Measurements from ENCODE around the gene SST. TPM values are rescaled to one million over a fixed set of nuclear protein-coding genes. Genes with fewer than 3 reads are reported as not detected.

SST gene
- total RNA-seq, 1 donor: not detected

GRCh38 chr3:187642861-187643260, 27.3 kb downstream of the SST start:
- Histone ChIP-seq H3K27me3 (ENCODE audit: insufficient read depth, low read length) (no peaks in the 10 kb centered on the region), H3K79me2 (ENCODE audit: insufficient read depth, low read length) (no peaks in the 10 kb centered on the region), H3K27ac (ENCODE audit: low read depth, low read length) (no peak overlapping the region), H4K20me1 (ENCODE audit: insufficient read depth, low read length) (no peaks in the 10 kb centered on the region), H3K4me2 (ENCODE audit: insufficient read depth, low read length) (no peak overlapping the region), H3K9me3 (ENCODE audit: low read depth, low read length) (no peaks in the 10 kb centered on the region), H3K4me3 (ENCODE audit: insufficient read depth, low read length) (no peak overlapping the region), H3K36me3 (ENCODE audit: insufficient read depth, low read length) (no peaks in the 10 kb centered on the region), H3K4me1 (ENCODE audit: insufficient read depth, low read length) (no peaks in the 10 kb centered on the region), H2AFZ (ENCODE audit: low read length) (no peak overlapping the region)
- TF ChIP-seq, protein P1, sequence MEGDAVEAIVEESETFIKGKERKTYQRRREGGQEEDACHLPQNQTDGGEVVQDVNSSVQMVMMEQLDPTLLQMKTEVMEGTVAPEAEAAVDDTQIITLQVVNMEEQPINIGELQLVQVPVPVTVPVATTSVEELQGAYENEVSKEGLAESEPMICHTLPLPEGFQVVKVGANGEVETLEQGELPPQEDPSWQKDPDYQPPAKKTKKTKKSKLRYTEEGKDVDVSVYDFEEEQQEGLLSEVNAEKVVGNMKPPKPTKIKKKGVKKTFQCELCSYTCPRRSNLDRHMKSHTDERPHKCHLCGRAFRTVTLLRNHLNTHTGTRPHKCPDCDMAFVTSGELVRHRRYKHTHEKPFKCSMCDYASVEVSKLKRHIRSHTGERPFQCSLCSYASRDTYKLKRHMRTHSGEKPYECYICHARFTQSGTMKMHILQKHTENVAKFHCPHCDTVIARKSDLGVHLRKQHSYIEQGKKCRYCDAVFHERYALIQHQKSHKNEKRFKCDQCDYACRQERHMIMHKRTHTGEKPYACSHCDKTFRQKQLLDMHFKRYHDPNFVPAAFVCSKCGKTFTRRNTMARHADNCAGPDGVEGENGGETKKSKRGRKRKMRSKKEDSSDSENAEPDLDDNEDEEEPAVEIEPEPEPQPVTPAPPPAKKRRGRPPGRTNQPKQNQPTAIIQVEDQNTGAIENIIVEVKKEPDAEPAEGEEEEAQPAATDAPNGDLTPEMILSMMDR (IDR thresholded peaks at IDR 0.05; ENCODE audit: extremely low read depth, low read depth, low read length): no peak
- no peak for DNase-seq (ENCODE audit: insufficient read length, low spot score, missing footprints)

DNA sequence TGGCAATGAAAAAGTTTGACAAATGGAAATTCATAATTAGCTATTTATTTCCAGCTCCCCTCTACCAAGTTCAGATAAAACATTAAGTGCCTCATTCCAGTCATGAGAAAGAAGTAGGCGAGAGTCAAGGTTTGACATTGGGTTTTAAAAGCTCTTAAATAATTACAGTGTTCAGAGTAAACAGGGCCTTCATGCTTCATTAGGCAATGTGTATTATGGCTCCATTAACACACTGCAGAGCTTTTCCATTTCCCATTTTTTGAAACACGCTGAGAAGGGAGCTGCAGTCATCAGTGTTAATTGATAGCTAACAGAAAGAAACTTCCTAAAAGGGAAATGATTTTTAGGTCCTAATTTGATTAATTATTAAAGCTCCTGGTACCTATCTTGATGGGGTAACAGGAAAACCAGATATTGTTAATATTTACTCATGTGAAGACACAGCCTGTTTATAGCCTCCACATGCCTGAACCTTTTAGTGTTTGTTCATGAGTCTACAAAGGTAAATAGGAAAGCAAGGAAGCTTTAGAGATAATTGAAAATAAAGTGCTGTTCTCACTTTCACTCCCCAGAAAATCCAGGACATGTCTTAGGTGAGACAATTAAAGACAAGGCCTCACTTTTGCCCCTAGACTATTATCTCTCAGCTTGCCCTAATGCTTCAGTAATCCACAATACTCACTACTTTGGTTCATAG, 28.7 kb downstream of the SST start:
- Histone ChIP-seq H3K4me1 (ENCODE audit: insufficient read depth, low read length) (no peaks in the 10 kb centered on the region), H3K4me2 (ENCODE audit: insufficient read depth, low read length) (no peak overlapping the region), H3K9me3 (ENCODE audit: low read depth, low read length) (no peaks in the 10 kb centered on the region), H2AFZ (ENCODE audit: low read length) (no peak overlapping the region), H3K36me3 (ENCODE audit: insufficient read depth, low read length) (no peaks in the 10 kb centered on the region), H4K20me1 (ENCODE audit: insufficient read depth, low read length) (no peaks in the 10 kb centered on the region), H3K27ac (ENCODE audit: low read depth, low read length) (no peak overlapping the region), H3K4me3 (ENCODE audit: insufficient read depth, low read length) (no peak overlapping the region), H3K27me3 (ENCODE audit: insufficient read depth, low read length) (no peaks in the 10 kb centered on the region), H3K79me2 (ENCODE audit: insufficient read depth, low read length) (no peaks in the 10 kb centered on the region)
- no peak for DNase-seq (ENCODE audit: insufficient read length, low spot score, missing footprints)
- TF ChIP-seq, protein P1 (IDR thresholded peaks at IDR 0.05; ENCODE audit: extremely low read depth, low read depth, low read length): no peak

GRCh38 chr3:187640569-187641059, 29.6 kb downstream of the SST start:
- H3K4me1 ChIP-seq (ENCODE audit: insufficient read depth, low read length): no peaks in the 10 kb centered on the region
- no peaks in the 10 kb centered on the region for H3K36me3 ChIP-seq (ENCODE audit: insufficient read depth, low read length)
- no peak overlapping the region for H3K4me3 ChIP-seq (ENCODE audit: insufficient read depth, low read length)
- H2AFZ ChIP-seq (ENCODE audit: low read length): no peak overlapping the region
- H3K79me2 ChIP-seq (ENCODE audit: insufficient read depth, low read length): no peaks in the 10 kb centered on the region
- H4K20me1 ChIP-seq (ENCODE audit: insufficient read depth, low read length): no peaks in the 10 kb centered on the region
- no peak overlapping the region for H3K4me2 ChIP-seq (ENCODE audit: insufficient read depth, low read length)
- no peak overlapping the region for H3K27ac ChIP-seq (ENCODE audit: low read depth, low read length)
- H3K27me3 ChIP-seq (ENCODE audit: insufficient read depth, low read length): no peaks in the 10 kb centered on the region
- DNase-seq (ENCODE audit: insufficient read length, low spot score, missing footprints): no peak
- H3K9me3 ChIP-seq (ENCODE audit: low read depth, low read length): no peaks in the 10 kb centered on the region
- TF ChIP-seq, protein P1 (IDR thresholded peaks at IDR 0.05; ENCODE audit: extremely low read depth, low read depth, low read length): no peak

- H3K36me3 ChIP-seq (ENCODE audit: insufficient read depth, low read length): no peaks in the 10 kb centered on the region
- no peaks in the 10 kb centered on the region for H3K4me1 ChIP-seq (ENCODE audit: insufficient read depth, low read length)
- H3K27me3 ChIP-seq (ENCODE audit: insufficient read depth, low read length): no peaks in the 10 kb centered on the region
- H2AFZ ChIP-seq (ENCODE audit: low read length): no peak overlapping the region
- H3K9me3 ChIP-seq (ENCODE audit: low read depth, low read length): no peaks in the 10 kb centered on the region
- no peak overlapping the region for H3K4me3 ChIP-seq (ENCODE audit: insufficient read depth, low read length)
- no peaks in the 10 kb centered on the region for H4K20me1 ChIP-seq (ENCODE audit: insufficient read depth, low read length)
- no peak for DNase-seq (ENCODE audit: insufficient read length, low spot score, missing footprints)
- TF ChIP-seq, protein P1 (IDR thresholded peaks at IDR 0.05; ENCODE audit: extremely low read depth, low read depth, low read length): no peak
- H3K27ac ChIP-seq (ENCODE audit: low read depth, low read length): no peak overlapping the region
- no peak overlapping the region for H3K4me2 ChIP-seq (ENCODE audit: insufficient read depth, low read length)
- no peaks in the 10 kb centered on the region for H3K79me2 ChIP-seq (ENCODE audit: insufficient read depth, low read length)
Measured at GRCh38 chr3:187639927-187640568, 30.1 kb downstream of the SST start.

All from osteoblast (primary cell).